IPS-11a (cell line): ENCODE measurements around the gene C3orf33.
A peak's percentile ranks its signal among the peaks of the same experiment; 100 is the strongest.

Source experiments
- H3K4me3 ChIP-seq: one replicate; pipeline ENCODE4 v1.5.1; 2013; ENCODE audit warnings: low read depth, low read length, control low read depth

The C3orf33 gene

DNA sequence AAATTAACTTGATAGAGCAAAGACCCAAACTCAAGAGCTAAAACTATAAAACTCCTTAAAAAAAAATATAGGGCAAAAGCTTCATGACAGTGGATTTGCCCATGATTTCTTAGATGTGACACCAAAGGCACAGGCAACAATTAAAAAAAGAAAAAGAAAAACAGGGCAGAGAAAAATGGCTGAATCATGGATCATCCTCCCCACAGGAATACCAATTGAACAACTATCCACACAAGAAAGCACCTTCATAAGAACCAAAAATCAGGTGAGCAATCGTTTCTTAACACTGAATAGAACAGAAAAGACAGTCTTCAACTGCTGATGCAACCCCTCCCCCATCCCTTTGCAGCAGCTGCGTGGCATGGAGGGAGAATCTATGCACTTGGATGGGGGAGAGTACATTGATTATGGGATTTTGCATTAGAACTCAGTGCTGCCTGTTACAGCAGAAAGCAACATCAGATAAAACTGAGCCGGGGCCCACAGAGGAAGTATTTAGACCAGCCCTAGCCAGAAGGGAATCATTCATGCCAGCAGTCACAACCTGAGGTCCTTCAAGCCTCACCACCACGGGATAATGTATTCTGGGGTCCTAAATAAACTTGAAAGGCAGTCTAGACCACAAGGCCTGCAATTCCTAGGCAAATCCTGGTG lies 15.7 kb downstream of the C3orf33 start:
- H3K4me3 ChIP-seq: no peak overlapping the region

- H3K4me3 ChIP-seq: no peak overlapping the region
These were observed 20.3 kb downstream of the C3orf33 start for GRCh38 chr3:155785662-155786295.

- H3K4me3 ChIP-seq: no peak overlapping the region
These were observed 23.6 kb downstream of the C3orf33 start for GRCh38 chr3:155782390-155782953.

DNA sequence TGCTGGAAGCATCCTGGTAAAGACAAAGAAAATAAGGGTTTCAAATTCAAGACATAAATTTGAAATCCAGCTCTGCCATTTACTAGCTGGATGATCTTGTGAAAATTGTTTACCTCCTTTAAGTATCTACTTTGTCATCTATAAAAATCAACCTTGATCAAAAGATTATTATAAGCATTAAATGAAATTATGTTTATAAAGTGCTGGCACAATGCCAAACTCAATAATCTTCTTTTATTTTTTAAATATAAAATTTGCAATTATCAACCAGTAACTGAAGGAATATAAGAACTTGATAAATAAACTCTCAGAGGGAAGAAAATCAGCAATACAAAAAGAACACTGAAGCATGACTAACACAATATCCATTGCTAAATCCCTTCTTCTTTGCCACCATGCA lies 25.8 kb downstream of the C3orf33 start:
- no peak overlapping the region for H3K4me3 ChIP-seq

GRCh38 chr3:155778462-155778861 lies 27.6 kb downstream of the C3orf33 start:
- H3K4me3 ChIP-seq: no peak overlapping the region

DNA sequence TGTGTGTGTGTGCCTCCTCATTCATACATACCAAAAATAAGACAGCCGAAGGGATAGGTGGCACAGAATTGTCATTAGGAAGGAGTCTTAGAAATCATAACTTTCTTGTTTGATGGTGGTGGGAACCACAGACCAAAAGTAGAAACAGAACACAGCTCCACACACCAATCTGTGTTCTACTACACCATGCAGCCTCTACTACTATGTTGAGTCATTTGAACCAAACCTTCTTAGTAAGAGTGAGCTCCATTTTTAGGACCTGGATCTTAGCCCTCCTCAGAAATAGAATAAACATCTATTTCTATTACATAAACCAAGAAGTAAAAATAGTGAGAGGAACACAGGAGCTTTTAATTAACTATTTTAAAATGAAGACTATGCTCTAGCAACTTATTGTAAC lies 33.3 kb downstream of the C3orf33 start:
- H3K4me3 ChIP-seq: no peak overlapping the region

GRCh38 chr3:155771126-155771525 lies 35.0 kb downstream of the C3orf33 start:
- no peak overlapping the region for H3K4me3 ChIP-seq

DNA sequence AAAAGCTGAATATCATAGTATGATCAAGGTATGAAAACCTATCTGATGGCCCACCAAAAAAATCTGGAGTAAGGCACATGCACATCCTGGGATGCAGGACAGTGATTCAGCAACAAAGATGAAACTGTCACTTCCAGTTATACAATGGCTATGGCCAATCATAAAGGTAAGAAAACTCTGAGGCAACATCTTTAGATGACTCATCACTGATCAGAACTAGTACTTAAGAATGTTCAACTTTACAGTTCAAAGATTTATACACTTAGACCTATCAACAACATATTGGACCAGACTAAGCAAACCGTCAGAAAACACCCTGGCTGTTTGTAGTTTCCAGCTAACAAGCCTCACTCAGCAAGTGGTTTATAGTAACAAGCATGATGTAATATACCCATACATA lies 39.9 kb downstream of the C3orf33 start:
- H3K4me3 ChIP-seq: no peak overlapping the region

- H3K4me3 ChIP-seq: no peak overlapping the region
These were observed 42.1 kb downstream of the C3orf33 start for GRCh38 chr3:155763870-155764463.

- H3K4me3 ChIP-seq: no peak overlapping the region
These were observed 45.4 kb downstream of the C3orf33 start for GRCh38 chr3:155760653-155761052.

GRCh38 chr3:155757577-155757976 lies 48.5 kb downstream of the C3orf33 start:
- H3K4me3 ChIP-seq: no peak overlapping the region

GRCh38 chr3:155753038-155753639 lies 52.9 kb downstream of the C3orf33 start:
- no peak overlapping the region for H3K4me3 ChIP-seq

DNA sequence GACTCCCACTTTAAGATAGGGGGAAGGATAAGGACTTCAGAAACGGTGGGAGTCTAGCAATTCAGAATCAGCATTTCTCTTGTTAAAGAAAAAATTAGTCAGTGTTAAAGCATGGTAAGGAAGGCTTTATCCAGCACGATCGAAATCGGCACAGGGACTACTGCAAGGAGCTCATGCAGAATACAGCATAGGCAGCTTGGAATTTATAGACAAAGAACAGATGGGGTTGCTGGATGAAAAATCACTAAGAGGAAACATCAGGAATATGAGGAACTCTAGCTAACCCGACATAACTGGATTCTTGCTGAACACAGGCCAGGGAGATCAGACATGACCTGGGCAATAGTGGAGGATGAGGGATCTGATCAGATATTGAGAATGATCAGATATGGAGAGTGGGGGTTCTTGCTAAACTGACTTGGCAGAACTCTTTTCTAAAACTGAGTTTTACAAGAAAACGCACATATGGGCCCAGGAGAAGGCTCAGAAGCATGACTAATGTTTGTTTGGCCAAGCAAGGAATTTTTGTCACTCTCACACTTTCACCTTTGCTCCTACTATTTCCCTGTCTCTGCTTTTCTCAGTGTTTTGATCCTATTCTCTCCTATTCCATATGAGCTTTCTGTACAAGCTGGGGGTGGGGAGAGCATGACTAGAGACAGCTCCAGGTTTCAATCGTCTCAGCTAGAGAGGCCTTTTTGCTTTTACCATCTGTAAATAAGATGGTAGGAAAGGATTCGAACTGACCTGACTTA lies 57.3 kb downstream of the C3orf33 start:
- no peak overlapping the region for H3K4me3 ChIP-seq

GRCh38 chr3:155747946-155748290 lies 58.2 kb downstream of the C3orf33 start:
- no peak overlapping the region for H3K4me3 ChIP-seq

GRCh38 chr3:155747286-155747945 lies 58.7 kb downstream of the C3orf33 start:
- H3K4me3 ChIP-seq: no peak overlapping the region

DNA sequence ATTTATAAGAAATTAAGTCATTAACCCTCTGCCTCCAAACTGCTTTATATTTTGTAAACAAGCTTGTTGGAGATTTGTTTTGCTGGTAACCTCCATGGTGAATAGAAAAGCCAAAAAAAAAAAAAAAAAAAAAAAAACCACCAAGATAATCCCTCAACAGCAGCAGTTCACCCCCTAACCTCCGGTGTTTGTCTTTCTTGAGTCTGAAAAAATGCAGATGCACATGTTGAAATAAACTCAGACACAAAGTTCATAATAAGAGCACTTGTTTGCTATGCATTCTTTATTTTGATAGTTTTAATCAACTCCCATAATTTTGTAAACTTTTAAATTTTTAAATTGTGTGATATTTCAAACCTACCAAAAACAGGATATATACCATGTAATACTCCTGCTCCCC lies 59.4 kb downstream of the C3orf33 start:
- H3K4me3 ChIP-seq: no peak overlapping the region

DNA sequence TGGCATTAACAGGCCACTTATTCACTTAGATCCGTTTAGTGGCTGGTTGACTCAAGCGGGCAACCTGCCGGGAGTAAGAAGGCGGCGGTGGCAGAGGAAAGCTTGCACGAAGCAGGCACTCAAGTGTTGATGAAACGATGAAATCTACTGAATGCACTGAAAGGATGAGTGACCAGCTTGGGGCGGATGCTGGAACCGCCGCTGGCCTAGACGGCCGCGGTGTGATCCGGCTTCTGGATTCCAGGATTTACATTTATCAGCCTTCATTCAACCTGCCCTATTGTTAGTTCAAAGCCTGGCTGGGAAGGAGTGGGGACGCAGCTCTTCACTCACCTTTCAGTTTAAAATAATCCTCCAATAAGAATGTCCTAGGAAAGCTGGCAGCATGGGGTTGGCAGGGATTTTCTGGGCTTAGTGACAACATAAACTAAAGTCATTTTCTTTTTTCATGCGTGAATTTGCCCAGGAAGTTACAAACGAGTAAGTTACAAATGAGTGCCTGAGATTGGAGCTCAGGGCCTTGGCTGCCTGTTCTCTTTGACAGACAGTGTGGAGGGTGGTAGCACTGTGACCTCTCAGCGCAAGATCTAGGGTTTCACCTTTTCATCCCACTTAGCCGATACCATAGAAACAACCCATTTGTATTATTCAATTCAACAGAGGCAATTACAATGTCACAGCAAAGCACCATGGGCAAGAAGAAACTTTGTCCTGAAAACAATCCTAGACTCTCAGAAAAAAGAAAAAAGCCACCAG lies 60.1 kb downstream of the C3orf33 start:
- peak overlapping the region; percentile 39 for H3K4me3 ChIP-seq

DNA sequence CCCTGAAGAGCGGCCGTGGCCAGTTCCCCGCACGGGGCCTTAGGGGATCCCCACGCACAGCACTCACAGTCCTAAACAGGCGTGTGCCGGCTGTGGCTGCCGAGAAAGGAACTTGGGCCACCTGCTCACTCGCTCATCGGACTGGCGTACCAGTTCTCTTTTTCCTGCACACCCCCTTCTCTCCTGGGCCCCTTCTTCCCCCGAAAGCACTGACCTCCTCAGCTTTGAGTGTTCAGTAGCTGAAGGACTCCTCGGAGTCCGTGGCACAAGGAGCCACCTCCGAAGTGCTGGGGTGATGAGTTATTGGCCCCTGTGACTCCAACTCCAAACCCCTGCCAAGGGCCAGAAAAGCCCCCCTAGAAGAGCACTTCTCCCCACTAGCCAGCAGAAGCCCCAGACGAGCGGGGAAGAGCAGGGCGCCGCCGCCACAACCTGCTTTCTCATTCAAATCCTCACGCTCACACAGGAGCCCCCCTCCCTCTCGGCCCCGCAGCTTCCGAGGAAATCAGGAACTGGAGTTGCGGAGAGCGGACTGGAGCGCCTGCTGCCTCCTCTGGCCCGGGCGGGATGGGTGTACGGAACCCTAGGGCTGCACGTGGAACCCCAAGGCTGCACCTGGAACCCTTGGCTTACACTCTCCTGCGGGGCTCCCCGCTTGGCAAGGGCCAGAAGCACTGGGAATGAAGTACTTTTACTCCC lies 61.3 kb downstream of the C3orf33 start, which contains the start of gene PLCH1:
TSS of gene PLCH1 (minus strand) at position 446 of the 699 bp plus-strand sequence. CDS start 40,847 bp downstream, outside the sequence.
- peak within 1 kb of the TSS; percentile 93 for H3K4me3 ChIP-seq

- peak overlapping the region; percentile 93 for H3K4me3 ChIP-seq
These were observed 62.0 kb downstream of the C3orf33 start for GRCh38 chr3:155744010-155744625.
